ENCODE results near the gene AADAT. TPM values are rescaled to one million over a fixed set of nuclear protein-coding genes. Genes with fewer than 3 reads are reported as not detected.

Gene AADAT
- total RNA-seq, 1 experiment from 2014 or later = 6.4 TPM

DNA sequence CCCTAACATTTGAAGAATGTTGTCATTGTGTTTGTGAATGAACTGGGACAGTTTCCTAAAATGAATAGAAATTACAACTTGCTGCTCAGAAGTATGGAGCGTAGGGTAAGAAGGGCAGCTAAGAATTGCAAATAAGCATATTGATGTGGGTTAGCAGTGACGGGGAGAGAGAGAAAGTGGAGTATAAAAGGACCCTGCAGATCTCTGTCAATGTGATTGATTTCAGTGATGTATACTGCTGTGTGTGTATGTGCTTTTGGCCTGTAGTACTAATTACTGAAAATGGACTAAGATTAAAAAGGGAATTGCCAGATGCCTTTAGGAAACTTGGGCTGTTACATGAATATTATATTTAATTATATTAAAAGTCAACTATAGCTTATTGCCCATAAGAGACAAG lies 55.8 kb downstream of the AADAT start:
- Mint-ChIP-seq H3K27me3 (ENCODE audit: insufficient read depth, unreplicated experiment) (no peaks in the 10 kb centered on the region), H3K4me3 (ENCODE audit: unreplicated experiment) (no peak overlapping the region), H3K4me1 (ENCODE audit: insufficient read depth, unreplicated experiment) (no peaks in the 10 kb centered on the region), H3K27ac (ENCODE audit: low read depth, unreplicated experiment) (no peak overlapping the region), H3K36me3 (ENCODE audit: insufficient read depth, unreplicated experiment) (no peaks in the 10 kb centered on the region), H3K9me3 (ENCODE audit: unreplicated experiment) (no peaks in the 10 kb centered on the region)
- TF ChIP-seq, protein P1, sequence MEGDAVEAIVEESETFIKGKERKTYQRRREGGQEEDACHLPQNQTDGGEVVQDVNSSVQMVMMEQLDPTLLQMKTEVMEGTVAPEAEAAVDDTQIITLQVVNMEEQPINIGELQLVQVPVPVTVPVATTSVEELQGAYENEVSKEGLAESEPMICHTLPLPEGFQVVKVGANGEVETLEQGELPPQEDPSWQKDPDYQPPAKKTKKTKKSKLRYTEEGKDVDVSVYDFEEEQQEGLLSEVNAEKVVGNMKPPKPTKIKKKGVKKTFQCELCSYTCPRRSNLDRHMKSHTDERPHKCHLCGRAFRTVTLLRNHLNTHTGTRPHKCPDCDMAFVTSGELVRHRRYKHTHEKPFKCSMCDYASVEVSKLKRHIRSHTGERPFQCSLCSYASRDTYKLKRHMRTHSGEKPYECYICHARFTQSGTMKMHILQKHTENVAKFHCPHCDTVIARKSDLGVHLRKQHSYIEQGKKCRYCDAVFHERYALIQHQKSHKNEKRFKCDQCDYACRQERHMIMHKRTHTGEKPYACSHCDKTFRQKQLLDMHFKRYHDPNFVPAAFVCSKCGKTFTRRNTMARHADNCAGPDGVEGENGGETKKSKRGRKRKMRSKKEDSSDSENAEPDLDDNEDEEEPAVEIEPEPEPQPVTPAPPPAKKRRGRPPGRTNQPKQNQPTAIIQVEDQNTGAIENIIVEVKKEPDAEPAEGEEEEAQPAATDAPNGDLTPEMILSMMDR (IDR thresholded peaks at IDR 0.05; ENCODE audit: unreplicated experiment) = no peak
- DNase-seq (ENCODE audit: unreplicated experiment) = no peak
- no TSS peak for BruUV-seq (replicated peaks)
- CTCF ChIA-PET = interaction anchor here (1.0 to 2.9 kb wide), 2 partner anchors 11 to 224 kb away, joined by 3 to 12 read pairs; no protein-coding TSS in a partner anchor
- intact Hi-C loops (cut with micrococcal nuclease) = no loop called here
- POLR2A ChIA-PET = no interaction called here

DNA sequence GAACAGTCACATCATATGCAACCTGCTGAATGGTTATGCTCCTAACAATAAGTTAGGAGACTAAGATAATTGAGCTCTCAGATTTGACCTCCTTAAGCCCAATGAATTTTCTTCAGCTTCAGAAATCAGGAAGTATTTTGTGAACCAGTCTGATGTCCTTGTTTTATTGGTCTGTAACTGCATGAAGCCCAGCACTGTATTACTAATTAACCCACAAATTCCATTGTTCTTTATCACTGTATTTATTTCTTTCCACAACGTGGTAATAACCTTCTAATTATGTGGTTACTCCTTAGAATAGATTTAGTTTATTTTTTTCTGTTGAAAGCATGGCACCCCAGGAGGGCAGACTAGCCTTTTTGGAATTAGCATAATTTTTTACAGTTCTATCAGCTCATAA lies 59.6 kb downstream of the AADAT start:
- no peaks in the 10 kb centered on the region for H3K36me3 Mint-ChIP-seq (ENCODE audit: insufficient read depth, unreplicated experiment)
- no TSS peak for BruUV-seq (replicated peaks)
- ChIA-PET POLR2A (interaction anchor here (0.6 kb wide), 1 partner anchor 364 kb away, joined by 4 read pairs; no protein-coding TSS in a partner anchor), CTCF (no interaction called here)
- no peak for DNase-seq (ENCODE audit: unreplicated experiment)
- no peak overlapping the region for H3K4me3 Mint-ChIP-seq (ENCODE audit: unreplicated experiment)
- H3K27me3 Mint-ChIP-seq (ENCODE audit: insufficient read depth, unreplicated experiment) = no peaks in the 10 kb centered on the region
- intact Hi-C loops (cut with micrococcal nuclease) = no loop called here
- peaks cover 6% of the 10 kb centered on the region for H3K4me1 Mint-ChIP-seq (ENCODE audit: insufficient read depth, unreplicated experiment)
- no peak overlapping the region for H3K27ac Mint-ChIP-seq (ENCODE audit: low read depth, unreplicated experiment)
- TF ChIP-seq, protein P1 (IDR thresholded peaks at IDR 0.05; ENCODE audit: unreplicated experiment) = no peak
- no peaks in the 10 kb centered on the region for H3K9me3 Mint-ChIP-seq (ENCODE audit: unreplicated experiment)

DNA sequence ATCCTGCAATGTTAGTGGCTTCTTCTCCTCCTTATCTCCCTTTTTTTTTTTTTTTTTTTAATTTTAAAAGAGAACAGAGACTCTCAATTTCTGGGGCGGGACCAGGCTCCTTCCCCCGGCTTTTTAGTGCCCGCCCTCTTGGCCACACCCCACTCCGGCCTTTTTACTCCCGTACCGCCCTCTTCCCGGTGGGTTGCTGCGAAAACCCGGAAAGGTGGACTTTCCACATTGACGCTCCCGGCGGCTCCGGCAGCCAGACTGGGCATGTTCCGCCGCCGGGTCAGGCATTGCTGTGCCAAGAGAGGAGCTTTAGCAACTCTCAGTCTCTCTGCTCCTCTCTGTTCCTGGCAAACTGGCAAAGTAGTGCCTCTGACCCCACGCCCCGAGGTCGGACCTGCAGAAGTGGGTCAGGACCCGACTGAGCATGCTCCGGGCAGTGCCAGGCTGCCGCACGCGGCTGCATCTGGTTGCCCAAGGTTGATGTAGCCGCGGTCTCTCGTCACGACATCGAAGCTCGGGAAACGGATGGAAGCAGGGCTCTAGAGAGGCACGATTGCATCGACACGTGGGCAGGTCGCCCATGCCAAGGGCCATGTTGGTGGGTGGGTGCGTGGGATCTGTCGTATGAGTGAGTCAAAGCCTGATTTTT lies 62.5 kb downstream of the AADAT start:
- DNase-seq (ENCODE audit: unreplicated experiment) = peak; percentile 96
- intact Hi-C loops (cut with micrococcal nuclease) = loop anchor here (5.0 kb wide), 1 partner anchor 215 kb away; no protein-coding TSS in a partner anchor
- Mint-ChIP-seq H3K9me3 (ENCODE audit: unreplicated experiment) (no peaks in the 10 kb centered on the region), H3K4me1 (ENCODE audit: insufficient read depth, unreplicated experiment) (peaks cover 12% of the 10 kb centered on the region), H3K27ac (ENCODE audit: low read depth, unreplicated experiment) (peak overlapping the region; percentile 96), H3K4me3 (ENCODE audit: unreplicated experiment) (peak overlapping the region; percentile 93), H3K36me3 (ENCODE audit: insufficient read depth, unreplicated experiment) (no peaks in the 10 kb centered on the region), H3K27me3 (ENCODE audit: insufficient read depth, unreplicated experiment) (no peaks in the 10 kb centered on the region)
- CTCF ChIA-PET = interaction anchor here (0.7 to 2.3 kb wide), 6 partner anchors 16 to 444 kb away, joined by 3 to 17 read pairs (median 3); no protein-coding TSS in a partner anchor
- BruUV-seq (replicated peaks) = no TSS peak
- POLR2A ChIA-PET = interaction anchor here (0.7 to 2.6 kb wide), 8 partner anchors 12 to 1163 kb away, joined by 3 to 15 read pairs (median 4); partner anchors contain the start of gene NEK1
- TF ChIP-seq, protein P1 (IDR thresholded peaks at IDR 0.05; ENCODE audit: unreplicated experiment) = no peak

DNA sequence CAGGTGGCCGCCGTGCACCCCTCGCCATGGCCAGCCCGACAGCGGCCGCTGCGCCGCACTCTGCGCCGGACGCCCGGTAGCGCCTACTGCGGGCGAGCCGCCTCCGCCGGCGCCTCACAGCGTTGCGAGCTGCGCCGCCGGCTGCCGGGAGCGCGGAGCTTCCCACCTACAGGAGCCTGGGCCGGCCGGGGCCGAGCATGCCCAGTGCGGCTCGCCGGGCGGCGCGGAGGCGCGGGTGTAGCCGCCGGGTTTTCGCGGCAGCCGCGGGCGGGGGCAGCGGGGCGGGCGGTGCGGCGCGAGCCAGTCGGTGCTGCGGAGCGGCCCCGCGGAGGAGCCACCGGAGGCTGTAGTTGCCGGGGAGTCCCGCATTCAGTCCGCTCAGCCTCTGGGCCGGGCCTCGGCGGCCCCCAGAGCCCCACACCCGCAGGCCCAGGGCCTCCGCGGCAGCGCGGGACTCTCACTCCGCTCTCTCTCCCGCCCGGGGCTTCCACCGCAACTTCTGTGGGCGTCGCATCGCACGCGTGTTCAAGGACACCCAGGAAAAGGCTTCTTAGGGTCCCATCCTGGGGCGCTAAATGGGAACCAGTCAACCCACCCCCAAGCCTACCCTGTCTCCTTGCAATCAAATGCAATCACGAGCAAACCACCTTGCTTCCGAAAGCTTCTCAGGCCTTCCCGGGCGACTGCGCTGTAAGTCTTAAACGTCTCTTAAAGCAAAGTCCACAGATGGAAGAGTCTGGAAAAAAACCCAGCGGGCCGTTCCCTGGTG lies 63.3 kb downstream of the AADAT start, which contains the start of gene MFAP3L:
Gene MFAP3L (minus strand): TSS at position 143 of the 769 bp plus-strand sequence. CDS start 20,518 bp downstream, outside the sequence.
- CTCF ChIA-PET = interaction anchor here (0.7 to 2.0 kb wide), 4 partner anchors 11 to 444 kb away, joined by 3 to 14 read pairs (median 3); no protein-coding TSS in a partner anchor
- TSS peak; percentile 86 for BruUV-seq (replicated peaks)
- Mint-ChIP-seq H3K4me3 (ENCODE audit: unreplicated experiment) (peak within 1 kb of the TSS; percentile 93), H3K4me1 (ENCODE audit: insufficient read depth, unreplicated experiment) (peaks cover 12% of the 10 kb centered on the region), H3K27ac (ENCODE audit: low read depth, unreplicated experiment) (peak within 1 kb of the TSS; percentile 96), H3K27me3 (ENCODE audit: insufficient read depth, unreplicated experiment) (no peaks in the 10 kb centered on the region), H3K36me3 (ENCODE audit: insufficient read depth, unreplicated experiment) (no peaks in the 10 kb centered on the region), H3K9me3 (ENCODE audit: unreplicated experiment) (no peaks in the 10 kb centered on the region)
- TF ChIP-seq, protein P1 (IDR thresholded peaks at IDR 0.05; ENCODE audit: unreplicated experiment) = no peak
- POLR2A ChIA-PET = interaction anchor here (0.6 to 2.6 kb wide), 11 partner anchors 12 to 415 kb away, joined by 3 to 15 read pairs (median 3); partner anchors contain the start of gene NEK1
- intact Hi-C loops (cut with micrococcal nuclease) = loop anchor here (1.0 to 5.0 kb wide), 3 partner anchors 214 to 413 kb away; partner anchors contain the start of gene CLCN3
- peak; percentile 86 for DNase-seq (ENCODE audit: unreplicated experiment)

Data from MCF 10A (cell line).